ENCODE data around the gene MLST8.
"Not testable (repeated sequence)": the region's sequence is repeated elsewhere in the genome, so short reads cannot be mapped to it uniquely, and the experiment has no call there.

Gene MLST8

GRCh38 chr16:2257726-2258125 lies 52.5 kb downstream of the MLST8 start:
- ChIA-PET POLR2A (interaction anchor here (0.9 kb wide), 1 partner anchor 9 kb away, joined by 3 read pairs; no protein-coding TSS in a partner anchor), CTCF (interaction anchor here (0.5 kb wide), 1 partner anchor 659 kb away, joined by 3 read pairs; no protein-coding TSS in a partner anchor)

GRCh38 chr16:2258530-2258929 lies 53.3 kb downstream of the MLST8 start:
- CTCF ChIA-PET = not testable (repeated sequence)

More at GRCh38 chr16:2257726-2258125, 52.5 kb downstream of the MLST8 start:
- TF ChIP-seq LEF1 (IDR thresholded peaks at IDR 0.05; ENCODE audit: borderline replicate concordance) = no peak
- no peak for TF ChIP-seq CTBP1 (IDR thresholded peaks at IDR 0.05; ENCODE audit: borderline replicate concordance)
- no peak for TF ChIP-seq FOXK2 (IDR thresholded peaks at IDR 0.05)
- TF ChIP-seq HDGF (IDR thresholded peaks at IDR 0.05; ENCODE audit: borderline replicate concordance) = no peak
- no peak for TF ChIP-seq ZNF384 (IDR thresholded peaks at IDR 0.05)
- no peak for TF ChIP-seq FOXM1 (IDR thresholded peaks at IDR 0.05; ENCODE audit: borderline replicate concordance)
- no peak for TF ChIP-seq SUZ12 (IDR thresholded peaks at IDR 0.05)
- TF ChIP-seq TARDBP (IDR thresholded peaks at IDR 0.05) = no peak
- no peak for TF ChIP-seq BHLHE40 (IDR thresholded peaks at IDR 0.05; ENCODE audit: borderline replicate concordance)
- TF ChIP-seq FOXA1 (IDR thresholded peaks at IDR 0.05) = no peak
- TF ChIP-seq ARNT (IDR thresholded peaks at IDR 0.05) = no peak
- TF ChIP-seq SP1 (IDR thresholded peaks at IDR 0.05) = no peak
- TF ChIP-seq ELF4 (IDR thresholded peaks at IDR 0.05) = no peak
- TF ChIP-seq NFRKB (IDR thresholded peaks at IDR 0.05) = no peak
- TF ChIP-seq L3MBTL2 (conservative IDR thresholded peaks at IDR 0.05) = no peak
- TF ChIP-seq PKNOX1 (IDR thresholded peaks at IDR 0.05) = no peak
- DNase-seq (ENCODE audit: extremely low spot score) = no peak

More at GRCh38 chr16:2258530-2258929, 53.3 kb downstream of the MLST8 start:
- DNase-seq (ENCODE audit: extremely low spot score) = not testable (repeated sequence)
- POLR2A ChIA-PET = interaction anchor here (0.9 to 1.2 kb wide), 2 partner anchors 8 to 345 kb away, joined by 3 read pairs; no protein-coding TSS in a partner anchor
